Ammon's horn (tissue), 1 donor: ENCODE measurements around the gene SLC35F4.
A peak's percentile ranks its signal among the peaks of the same experiment; 100 is the strongest.
"Not testable (repeated sequence)": the region's sequence is repeated elsewhere in the genome, so short reads cannot be mapped to it uniquely, and the experiment has no call there.

Experiments used
- DNase-seq: peaks from one replicate; pipeline ENCODE4 v3.0.0-alpha.2; 2016; ENCODE audit warnings: low spot score

The SLC35F4 gene

GRCh38 chr14:57865403-57866198, at the start of gene SLC35F4:
TSS of gene SLC35F4 (minus strand) at chr14:57866092.
- DNase-seq: no peak

GRCh38 chr14:57909626-57910025, 43.7 kb upstream of the SLC35F4 start:
- DNase-seq: no peak

GRCh38 chr14:57903954-57904353, 38.1 kb upstream of the SLC35F4 start:
- no peak for DNase-seq

GRCh38 chr14:57898837-57899572, 33.1 kb upstream of the SLC35F4 start:
- no peak for DNase-seq

- no peak for DNase-seq
Measured at GRCh38 chr14:57897144-57897748, 31.4 kb upstream of the SLC35F4 start.

- DNase-seq: peak; percentile 58
Measured at GRCh38 chr14:57889245-57889644, 23.4 kb upstream of the SLC35F4 start.

- DNase-seq: no peak
Measured at GRCh38 chr14:57884175-57884574, 18.3 kb upstream of the SLC35F4 start.

GRCh38 chr14:57883061-57883460, 17.2 kb upstream of the SLC35F4 start:
- no peak for DNase-seq

GRCh38 chr14:57879516-57879915, 13.6 kb upstream of the SLC35F4 start:
- no peak for DNase-seq

GRCh38 chr14:57875985-57876384, 10.1 kb upstream of the SLC35F4 start:
- DNase-seq: no peak

GRCh38 chr14:57875296-57875695, 9.4 kb upstream of the SLC35F4 start:
- no peak for DNase-seq

- peak; percentile 60 for DNase-seq
Measured at GRCh38 chr14:57871459-57872080, 5.7 kb upstream of the SLC35F4 start.

- DNase-seq: no peak
Measured at GRCh38 chr14:57870686-57871457, 5.0 kb upstream of the SLC35F4 start.

GRCh38 chr14:57869617-57870016, 3.7 kb upstream of the SLC35F4 start:
- DNase-seq: no peak

GRCh38 chr14:57866199-57866705, 360 bp upstream of the SLC35F4 start:
- no peak for DNase-seq

- no peak for DNase-seq
Measured at GRCh38 chr14:57865066-57865402, 858 bp downstream of the SLC35F4 start.

- no peak for DNase-seq
Measured at GRCh38 chr14:57864659-57865058, 1.2 kb downstream of the SLC35F4 start.

- DNase-seq: no peak
Measured at GRCh38 chr14:57863471-57863870, 2.4 kb downstream of the SLC35F4 start.

GRCh38 chr14:57855666-57856065, 10.2 kb downstream of the SLC35F4 start:
- DNase-seq: not testable (repeated sequence)

- no peak for DNase-seq
Measured at GRCh38 chr14:57854571-57854970, 11.3 kb downstream of the SLC35F4 start.

- no peak for DNase-seq
Measured at GRCh38 chr14:57851354-57851753, 14.5 kb downstream of the SLC35F4 start.

- DNase-seq: no peak
Measured at GRCh38 chr14:57848786-57849185, 17.1 kb downstream of the SLC35F4 start.
